CD8-positive, alpha-beta memory T cell (primary cell): ENCODE measurements around the gene TAF1B. TPM values are rescaled to one million over a fixed set of nuclear protein-coding genes. Genes with fewer than 3 reads are reported as not detected.

Experiments used
- CTCF ChIA-PET: fragments of 350-600 bp; sonication (Branson Sonifier 250); formaldehyde crosslinking; loops from one replicate; lab custom pipeline; 2021; ENCODE audit warnings: antibody characterized with exemption; lab: Charles Lee
- POLR2A ChIA-PET: fragments of 350-600 bp; sonication (Branson Sonifier 250); formaldehyde crosslinking; loops from one replicate; lab custom pipeline; 2021; ENCODE audit warnings: antibody characterized with exemption; lab: Charles Lee
- DNase-seq, 5 donors: peaks; one replicate each; pipeline versions ENCODE4 v3.0.0 to v3.0.0-alpha.2; 2020 to 2022; ENCODE audit warnings: mixed read lengths in 1 of 5
- H3K27ac ChIP-seq: one replicate; pipeline ENCODE4 v1.7.0; 2013; ENCODE audit warnings: low read depth, mild to moderate bottlenecking, low read length, moderate library complexity
- H3K27me3 ChIP-seq: 2 replicates; pipeline ENCODE4 v1.7.0; 2013; ENCODE audit warnings: low read length, mild to moderate bottlenecking; ENCODE audit not compliant: insufficient read depth, poor library complexity, severe bottlenecking
- H3K36me3 ChIP-seq: 2 replicates; pipeline ENCODE4 v1.7.0; 2013; ENCODE audit warnings: mild to moderate bottlenecking, low read length, moderate library complexity; ENCODE audit not compliant: insufficient read depth
- H3K4me1 ChIP-seq: 2 replicates; pipeline ENCODE4 v1.7.0; 2013; ENCODE audit warnings: mild to moderate bottlenecking, low read length, moderate library complexity; ENCODE audit not compliant: insufficient read depth
- H3K4me3 ChIP-seq: 2 replicates; pipeline ENCODE4 v1.7.0; 2013; ENCODE audit warnings: mild to moderate bottlenecking, low read length
- H3K9me3 ChIP-seq: 2 replicates; pipeline ENCODE4 v1.7.0; 2013; ENCODE audit warnings: mild to moderate bottlenecking, low read length
- H3K27ac Mint-ChIP-seq, 8 donors: one replicate each; pipeline ENCODE4 v1.8.0; 2020 to 2021; ENCODE audit warnings: mixed read lengths in 8 of 8, mild to moderate bottlenecking in 6 of 8, inconsistent platforms in 3 of 8, moderate library complexity in 3 of 8
- H3K27me3 Mint-ChIP-seq, 2 donors: one replicate each; pipeline ENCODE4 v1.8.0; 2020 to 2021; ENCODE audit warnings: mixed read lengths in 2 of 2, mild to moderate bottlenecking in 1 of 2, moderate library complexity in 1 of 2
- H3K36me3 Mint-ChIP-seq, 3 donors: one replicate each; pipeline ENCODE4 v1.8.0; 2020 to 2021; ENCODE audit warnings: mixed read lengths in 3 of 3, inconsistent platforms in 1 of 3, mild to moderate bottlenecking in 1 of 3
- H3K4me1 Mint-ChIP-seq, 3 donors: one replicate each; pipeline ENCODE4 v1.8.0; 2020 to 2021; ENCODE audit warnings: mixed read lengths in 3 of 3, inconsistent platforms in 1 of 3, mild to moderate bottlenecking in 1 of 3
- H3K4me3 Mint-ChIP-seq, 7 donors: one replicate each; pipeline ENCODE4 v1.8.0; 2020 to 2021; ENCODE audit warnings: mixed read lengths in 7 of 7, mild to moderate bottlenecking in 6 of 7, moderate library complexity in 4 of 7, inconsistent platforms in 2 of 7
- H3K9me3 Mint-ChIP-seq, 5 donors: one replicate each; pipeline ENCODE4 v1.8.0; 2020 to 2022; ENCODE audit warnings: mixed read lengths in 5 of 5, mild to moderate bottlenecking in 3 of 5, moderate library complexity in 2 of 5, inconsistent platforms in 1 of 5
- polyA plus RNA-seq: library from polyadenylated mRNA; unstranded; fragments of 300-500 nt; fragmentation: Illumina TruSeq; gene quantifications from one replicate; pipeline ENCODE4 v1.2.3, GENCODE V29; 2021
- total RNA-seq, 2 experiments: library from RNA; stranded (reverse); gene quantifications; one replicate each; pipeline ENCODE4 v1.2.3, GENCODE V29; 2021

TAF1B gene
- total and polyA plus RNA-seq, 3 experiments from 2014 or later, result 19.1 to 24.3 (median 20.6) TPM

GRCh38 chr2:9879455-9880194 lies 36.4 kb downstream of the TAF1B start:
- H3K4me3 Mint-ChIP-seq, result no peak overlapping the region
- CTCF ChIA-PET, result interaction anchor here (0.8 kb wide), 1 partner anchor 169 kb away, joined by 3 read pairs; no protein-coding TSS in a partner anchor
- H3K9me3 Mint-ChIP-seq, result no peaks in the 10 kb centered on the region
- no peak overlapping the region for H3K4me3 ChIP-seq
- H3K4me1 Mint-ChIP-seq, result no peaks in the 10 kb centered on the region
- H3K27me3 Mint-ChIP-seq, result no peaks in the 10 kb centered on the region
- no peak for DNase-seq
- H3K36me3 ChIP-seq, result peaks cover 10% of the 10 kb centered on the region
- peak overlapping the region in 2 of 8 donors; percentile 24 to 80 for H3K27ac Mint-ChIP-seq
- POLR2A ChIA-PET, result no interaction called here
- H3K36me3 Mint-ChIP-seq, result peaks cover under 1 to 64% (median 26%) of the 10 kb centered on the region in 3 donors
- H3K4me1 ChIP-seq, result no peaks in the 10 kb centered on the region
- H3K27ac ChIP-seq, result no peak overlapping the region
- no peaks in the 10 kb centered on the region for H3K9me3 ChIP-seq
- no peaks in the 10 kb centered on the region for H3K27me3 ChIP-seq

GRCh38 chr2:9883897-9884296 lies 40.6 kb downstream of the TAF1B start:
- ChIA-PET POLR2A (no interaction called here), CTCF (no interaction called here)
- no peak overlapping the region for H3K4me3 Mint-ChIP-seq
- Histone ChIP-seq H3K27ac (no peak overlapping the region), H3K4me3 (no peak overlapping the region), H3K27me3 (no peaks in the 10 kb centered on the region), H3K36me3 (peaks cover 3% of the 10 kb centered on the region), H3K4me1 (no peaks in the 10 kb centered on the region), H3K9me3 (no peaks in the 10 kb centered on the region)
- H3K4me1 Mint-ChIP-seq, result peaks cover 8 to 19% (median 19%) of the 10 kb centered on the region in 3 donors
- H3K36me3 Mint-ChIP-seq, result peaks cover 33 to 64% (median 35%) of the 10 kb centered on the region in 3 donors
- no peaks in the 10 kb centered on the region for H3K27me3 Mint-ChIP-seq
- H3K27ac Mint-ChIP-seq, result peak overlapping the region in 1 of 8 donors; percentile 4
- peaks cover 3 to 17% (median 14%) of the 10 kb centered on the region in 5 donors for H3K9me3 Mint-ChIP-seq
- DNase-seq, result no peak

- no peaks in the 10 kb centered on the region for H3K27me3 Mint-ChIP-seq
- peaks cover 11 to 24% (median 19%) of the 10 kb centered on the region in 3 donors for H3K4me1 Mint-ChIP-seq
- H3K27ac Mint-ChIP-seq, result no peak overlapping the region
- H3K9me3 Mint-ChIP-seq, result peaks cover 3 to 17% (median 15%) of the 10 kb centered on the region in 5 donors
- H3K27ac ChIP-seq, result no peak overlapping the region
- no peak overlapping the region for H3K4me3 Mint-ChIP-seq
- ChIA-PET POLR2A (no interaction called here), CTCF (no interaction called here)
- no peaks in the 10 kb centered on the region for H3K27me3 ChIP-seq
- no peak for DNase-seq
- H3K4me1 ChIP-seq, result no peaks in the 10 kb centered on the region
- no peaks in the 10 kb centered on the region for H3K9me3 ChIP-seq
- peaks cover 3% of the 10 kb centered on the region for H3K36me3 ChIP-seq
- no peak overlapping the region for H3K4me3 ChIP-seq
- peaks cover 34 to 65% (median 38%) of the 10 kb centered on the region in 3 donors for H3K36me3 Mint-ChIP-seq
Measured at GRCh38 chr2:9884436-9884835, 41.2 kb downstream of the TAF1B start.

- POLR2A ChIA-PET, result no interaction called here
- no peak overlapping the region for H3K4me3 Mint-ChIP-seq
Measured at GRCh38 chr2:9885036-9885684, 41.9 kb downstream of the TAF1B start.

GRCh38 chr2:9887513-9887912 lies 44.2 kb downstream of the TAF1B start:
- CTCF ChIA-PET, result no interaction called here
- H3K4me1 ChIP-seq, result no peaks in the 10 kb centered on the region
- no peaks in the 10 kb centered on the region for H3K9me3 ChIP-seq
- POLR2A ChIA-PET, result no interaction called here
- H3K4me3 Mint-ChIP-seq, result no peak overlapping the region
- no peaks in the 10 kb centered on the region for H3K27me3 Mint-ChIP-seq
- peaks cover 3% of the 10 kb centered on the region for H3K36me3 ChIP-seq
- H3K36me3 Mint-ChIP-seq, result peaks cover 38 to 69% (median 48%) of the 10 kb centered on the region in 3 donors
- no peak overlapping the region for H3K27ac ChIP-seq
- DNase-seq, result no peak
- H3K4me3 ChIP-seq, result no peak overlapping the region
- H3K4me1 Mint-ChIP-seq, result peaks cover 18 to 36% (median 25%) of the 10 kb centered on the region in 3 donors
- no peaks in the 10 kb centered on the region for H3K27me3 ChIP-seq
- no peak overlapping the region for H3K27ac Mint-ChIP-seq
- H3K9me3 Mint-ChIP-seq, result peaks cover 3 to 17% (median 15%) of the 10 kb centered on the region in 5 donors

More at GRCh38 chr2:9885036-9885684, 41.9 kb downstream of the TAF1B start:
- H3K9me3 Mint-ChIP-seq, result peaks cover 3 to 17% (median 15%) of the 10 kb centered on the region in 5 donors
- no peaks in the 10 kb centered on the region for H3K27me3 ChIP-seq
- no peaks in the 10 kb centered on the region for H3K4me1 ChIP-seq
- peaks cover 34 to 64% (median 43%) of the 10 kb centered on the region in 3 donors for H3K36me3 Mint-ChIP-seq
- DNase-seq, result no peak
- no peaks in the 10 kb centered on the region for H3K9me3 ChIP-seq
- H3K4me3 ChIP-seq, result no peak overlapping the region
- peaks cover 3% of the 10 kb centered on the region for H3K36me3 ChIP-seq
- H3K4me1 Mint-ChIP-seq, result peaks cover 16 to 31% (median 23%) of the 10 kb centered on the region in 3 donors
- no peaks in the 10 kb centered on the region for H3K27me3 Mint-ChIP-seq
- CTCF ChIA-PET, result interaction anchor here (1.6 kb wide), 1 partner anchor 71 kb away, joined by 4 read pairs; no protein-coding TSS in a partner anchor
- H3K27ac ChIP-seq, result no peak overlapping the region
- H3K27ac Mint-ChIP-seq, result peak overlapping the region in 2 of 8 donors; percentile 17 to 59

GRCh38 chr2:9889812-9890261 lies 46.6 kb downstream of the TAF1B start:
- Histone ChIP-seq H3K4me3 (no peak overlapping the region), H3K27me3 (no peaks in the 10 kb centered on the region), H3K9me3 (no peaks in the 10 kb centered on the region), H3K27ac (no peak overlapping the region), H3K4me1 (no peaks in the 10 kb centered on the region), H3K36me3 (peaks cover 3% of the 10 kb centered on the region)
- no peak for DNase-seq
- Mint-ChIP-seq H3K9me3 (peaks cover 3 to 17% (median 15%) of the 10 kb centered on the region in 5 donors), H3K27me3 (no peaks in the 10 kb centered on the region), H3K4me1 (peaks cover 19 to 40% (median 26%) of the 10 kb centered on the region in 3 donors), H3K36me3 (peaks cover 35 to 60% (median 48%) of the 10 kb centered on the region in 3 donors), H3K4me3 (no peak overlapping the region), H3K27ac (peak overlapping the region in 1 of 8 donors; percentile 2)
- POLR2A ChIA-PET, result no interaction called here
- CTCF ChIA-PET, result no interaction called here

GRCh38 chr2:9892236-9892635 lies 49.0 kb downstream of the TAF1B start:
- no peak for DNase-seq
- peaks cover under 1 to 13% (median 10%) of the 10 kb centered on the region in 5 donors for H3K9me3 Mint-ChIP-seq
- Histone ChIP-seq H3K4me1 (no peaks in the 10 kb centered on the region), H3K27me3 (no peaks in the 10 kb centered on the region), H3K27ac (no peak overlapping the region), H3K4me3 (no peak overlapping the region), H3K9me3 (no peaks in the 10 kb centered on the region), H3K36me3 (peaks cover 3% of the 10 kb centered on the region)
- H3K27me3 Mint-ChIP-seq, result no peaks in the 10 kb centered on the region
- H3K4me1 Mint-ChIP-seq, result peaks cover 22 to 38% (median 25%) of the 10 kb centered on the region in 3 donors
- peaks cover 29 to 49% (median 34%) of the 10 kb centered on the region in 3 donors for H3K36me3 Mint-ChIP-seq
- peak overlapping the region in 1 of 8 donors; percentile 24 for H3K27ac Mint-ChIP-seq
- POLR2A ChIA-PET, result no interaction called here
- no peak overlapping the region for H3K4me3 Mint-ChIP-seq
- CTCF ChIA-PET, result no interaction called here
